ENCODE measurements around the gene TRMT2B.
"Not testable (repeated sequence)": the region's sequence is repeated elsewhere in the genome, so short reads cannot be mapped to it uniquely, and the experiment has no call there.

Gene TRMT2B

DNA sequence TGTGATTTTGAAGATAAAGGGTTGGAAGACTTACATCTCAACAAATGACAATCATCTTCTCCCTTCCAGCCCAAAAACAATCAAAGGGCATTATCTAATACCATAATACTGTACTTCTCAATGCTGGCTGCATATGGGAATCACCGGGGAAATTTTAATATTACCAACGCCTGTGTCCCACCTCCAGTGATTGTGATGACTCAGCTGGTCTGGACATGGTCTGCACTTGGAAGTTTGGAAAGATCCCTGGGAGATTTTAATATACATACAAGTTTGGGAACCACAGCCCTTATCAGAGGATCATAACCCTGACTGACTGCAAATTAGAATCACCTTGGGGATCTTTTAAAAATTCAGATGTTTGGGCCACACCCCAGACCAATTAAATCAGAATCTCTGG, 52.5 kb downstream of the TRMT2B start:
- DNase-seq: no peak

DNA sequence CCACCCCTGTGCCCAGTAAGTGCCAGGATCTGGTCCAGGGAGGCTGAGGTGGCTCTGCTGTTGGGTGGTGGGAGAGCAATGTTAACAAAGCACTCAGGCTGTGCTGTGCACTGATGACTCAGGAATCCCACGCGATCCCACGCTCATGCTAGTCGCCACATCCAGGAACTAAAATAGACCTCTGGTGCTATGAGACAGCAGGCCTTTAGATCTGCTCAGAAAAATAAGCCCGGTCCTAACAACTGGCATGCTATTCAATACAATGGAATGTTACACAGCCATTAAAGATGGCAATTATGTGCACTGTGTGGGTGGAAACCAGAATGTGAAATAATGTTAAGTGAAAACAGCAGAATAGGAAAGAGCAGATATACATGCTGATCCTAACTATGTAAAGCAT, 56.4 kb downstream of the TRMT2B start:
- DNase-seq: peak; percentile 0

DNA sequence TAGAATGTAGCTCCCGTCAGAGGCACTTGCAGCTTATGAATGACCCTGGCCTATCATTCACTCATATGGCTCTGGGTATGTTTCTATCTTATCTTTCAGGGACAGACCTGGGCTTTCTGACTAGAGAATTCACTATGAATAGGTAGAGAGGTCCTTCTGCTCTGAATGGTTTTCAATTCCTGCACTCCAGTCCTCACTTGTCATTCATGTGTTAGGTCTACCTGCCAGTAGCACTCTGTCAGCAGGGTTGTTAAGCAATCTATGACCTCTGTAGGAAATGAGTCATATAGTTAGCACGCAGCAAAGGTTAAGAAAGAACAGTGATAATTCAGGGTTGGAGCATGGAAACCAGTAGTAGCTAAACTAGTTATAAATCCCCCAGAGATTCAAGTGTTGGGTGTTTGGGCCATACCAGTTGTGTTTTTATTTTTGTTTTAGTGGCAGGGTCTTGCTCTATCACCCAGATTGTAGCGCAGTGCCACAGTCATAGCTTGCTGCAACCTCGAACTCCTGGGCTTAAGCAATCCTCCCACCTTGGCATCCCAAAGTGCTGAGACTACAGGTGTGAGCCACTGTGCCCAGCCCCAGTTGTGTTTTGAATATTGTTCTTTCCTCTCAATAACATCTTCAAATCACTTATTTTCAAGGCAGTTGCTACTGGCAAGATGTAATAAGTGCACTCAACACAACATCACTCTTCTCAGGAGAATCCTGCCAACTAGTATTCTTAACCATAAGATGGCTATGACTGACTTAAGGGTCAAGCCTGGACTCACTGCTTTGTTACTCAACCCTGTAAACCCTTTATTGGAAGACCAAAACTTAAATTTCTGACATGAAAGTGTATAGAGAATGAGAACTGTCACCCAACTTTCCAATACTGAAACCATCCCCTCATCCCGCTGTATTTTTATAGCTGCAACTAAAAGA, 57.3 kb downstream of the TRMT2B start:
- DNase-seq: no peak

DNA sequence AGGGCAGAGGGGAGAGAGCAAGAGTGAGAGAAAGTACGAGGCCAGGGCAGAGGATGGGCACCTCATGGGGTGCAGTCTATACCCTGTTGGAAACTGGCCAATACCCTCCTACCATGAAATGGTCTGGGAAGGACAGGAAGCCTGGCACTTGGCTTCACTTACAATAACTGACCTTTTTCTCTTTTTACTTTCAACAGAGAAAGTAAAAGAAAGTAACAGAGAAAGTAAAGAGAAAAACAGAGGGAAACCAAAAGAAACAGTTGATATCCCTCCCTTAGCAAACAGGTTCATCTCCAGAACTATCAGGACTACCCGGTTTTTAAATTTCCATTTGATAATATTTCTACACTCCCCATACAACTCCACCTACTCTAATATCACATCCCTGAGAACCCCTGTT, 61.8 kb downstream of the TRMT2B start:
- no peak for DNase-seq

- no peak for DNase-seq
These were observed 67.1 kb downstream of the TRMT2B start for GRCh38 chrX:100984818-100985217.

DNA sequence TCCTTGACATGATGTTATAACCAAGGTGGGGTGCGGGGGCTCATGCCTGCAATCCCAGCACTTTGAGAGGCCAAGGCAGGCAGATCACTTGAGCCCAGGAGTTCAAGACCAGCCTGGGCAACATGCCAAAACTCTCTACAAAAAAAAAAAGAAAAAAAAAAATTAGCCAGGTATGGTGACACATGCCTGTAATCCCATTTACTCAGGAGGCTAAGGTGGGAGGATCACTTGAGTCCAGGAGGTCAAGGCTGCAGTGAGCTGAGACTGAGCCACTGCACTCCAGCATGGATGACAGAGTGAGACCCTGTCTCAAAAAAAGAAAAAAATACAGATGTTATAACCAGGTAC, 70.4 kb downstream of the TRMT2B start:
- DNase-seq: not testable (repeated sequence)

DNA sequence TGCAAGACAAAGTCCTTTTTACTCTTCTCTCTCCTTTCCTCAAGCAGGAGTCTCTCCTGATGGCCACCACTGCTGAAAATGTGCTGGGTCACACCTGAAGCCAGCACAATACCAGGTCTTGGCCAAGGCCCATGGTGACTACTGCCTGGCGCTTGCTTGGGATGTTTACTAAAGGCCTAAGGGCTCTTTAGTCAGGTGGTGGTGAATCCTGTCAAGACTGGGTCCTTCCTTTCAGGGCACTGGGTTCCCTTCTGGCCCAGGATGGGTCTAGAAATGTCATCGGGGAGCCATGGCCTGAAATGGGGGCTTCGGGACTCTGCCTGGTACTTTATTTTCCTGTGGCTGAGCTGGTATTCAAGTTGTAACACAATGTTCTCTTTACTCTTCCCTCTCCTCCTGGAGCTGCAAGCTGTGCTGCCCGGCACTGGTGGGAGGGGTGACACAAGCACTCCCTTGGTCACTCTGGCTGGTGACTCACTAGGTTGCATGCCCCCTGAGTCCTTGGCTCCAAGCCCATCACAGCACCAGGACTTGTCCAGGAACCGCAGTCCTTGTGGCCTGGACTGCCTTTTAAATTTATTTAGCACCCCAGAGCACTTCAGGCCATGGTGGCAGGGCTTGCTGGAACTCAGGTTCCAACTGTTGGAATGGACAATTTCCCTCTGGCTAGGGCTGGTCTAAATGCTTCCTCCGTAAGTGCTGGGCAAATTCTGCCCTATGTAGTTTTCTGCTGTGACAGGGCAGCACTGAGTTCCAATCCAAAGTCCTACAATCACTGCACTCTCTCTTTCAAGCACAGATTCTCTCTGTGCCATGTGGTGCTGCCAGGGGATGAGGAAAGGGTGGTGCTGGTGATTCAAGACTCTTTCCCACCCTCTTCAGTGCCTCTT, 71.1 kb downstream of the TRMT2B start:
- no peak for DNase-seq

- DNase-seq: no peak
These were observed 71.9 kb downstream of the TRMT2B start for GRCh38 chrX:100979881-100980607.

- no peak for DNase-seq
These were observed 75.7 kb downstream of the TRMT2B start for GRCh38 chrX:100976211-100976610.

- no peak for DNase-seq
These were observed 76.7 kb downstream of the TRMT2B start for GRCh38 chrX:100975212-100975611.

- no peak for DNase-seq
These were observed 78.5 kb downstream of the TRMT2B start for GRCh38 chrX:100973411-100973810.

GRCh38 chrX:100969936-100970335, 82.0 kb downstream of the TRMT2B start:
- DNase-seq: no peak

GRCh38 chrX:100969408-100969807, 82.5 kb downstream of the TRMT2B start, which contains the start of gene ARL13A:
ARL13A (plus strand) TSS chrX:100969708; CDS start chrX:100973690, 3,982 bp downstream.
- DNase-seq: no peak

- no peak for DNase-seq
These were observed 87.5 kb downstream of the TRMT2B start for GRCh38 chrX:100964362-100964761.

GRCh38 chrX:100962811-100963210, 89.1 kb downstream of the TRMT2B start:
- DNase-seq: no peak
